ENCODE measurements around the gene TAS2R1. TPM values are rescaled to one million over a fixed set of nuclear protein-coding genes. Genes with fewer than 3 reads are reported as not detected.

TAS2R1 gene, protein sequence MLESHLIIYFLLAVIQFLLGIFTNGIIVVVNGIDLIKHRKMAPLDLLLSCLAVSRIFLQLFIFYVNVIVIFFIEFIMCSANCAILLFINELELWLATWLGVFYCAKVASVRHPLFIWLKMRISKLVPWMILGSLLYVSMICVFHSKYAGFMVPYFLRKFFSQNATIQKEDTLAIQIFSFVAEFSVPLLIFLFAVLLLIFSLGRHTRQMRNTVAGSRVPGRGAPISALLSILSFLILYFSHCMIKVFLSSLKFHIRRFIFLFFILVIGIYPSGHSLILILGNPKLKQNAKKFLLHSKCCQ
- total RNA-seq, result not detected

GRCh38 chr5:9630251-9630650, at the start of gene TAS2R1:
TSS of gene TAS2R1 (minus strand) at chr5:9630351. CDS start at chr5:9630032, 319 bp downstream.
- TF ChIP-seq, protein P1, sequence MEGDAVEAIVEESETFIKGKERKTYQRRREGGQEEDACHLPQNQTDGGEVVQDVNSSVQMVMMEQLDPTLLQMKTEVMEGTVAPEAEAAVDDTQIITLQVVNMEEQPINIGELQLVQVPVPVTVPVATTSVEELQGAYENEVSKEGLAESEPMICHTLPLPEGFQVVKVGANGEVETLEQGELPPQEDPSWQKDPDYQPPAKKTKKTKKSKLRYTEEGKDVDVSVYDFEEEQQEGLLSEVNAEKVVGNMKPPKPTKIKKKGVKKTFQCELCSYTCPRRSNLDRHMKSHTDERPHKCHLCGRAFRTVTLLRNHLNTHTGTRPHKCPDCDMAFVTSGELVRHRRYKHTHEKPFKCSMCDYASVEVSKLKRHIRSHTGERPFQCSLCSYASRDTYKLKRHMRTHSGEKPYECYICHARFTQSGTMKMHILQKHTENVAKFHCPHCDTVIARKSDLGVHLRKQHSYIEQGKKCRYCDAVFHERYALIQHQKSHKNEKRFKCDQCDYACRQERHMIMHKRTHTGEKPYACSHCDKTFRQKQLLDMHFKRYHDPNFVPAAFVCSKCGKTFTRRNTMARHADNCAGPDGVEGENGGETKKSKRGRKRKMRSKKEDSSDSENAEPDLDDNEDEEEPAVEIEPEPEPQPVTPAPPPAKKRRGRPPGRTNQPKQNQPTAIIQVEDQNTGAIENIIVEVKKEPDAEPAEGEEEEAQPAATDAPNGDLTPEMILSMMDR (IDR thresholded peaks at IDR 0.05), result no peak
- DNase-seq (ENCODE audit: low spot score) (no peak), ATAC-seq (ENCODE audit: low FRiP score) (no peak)

DNA sequence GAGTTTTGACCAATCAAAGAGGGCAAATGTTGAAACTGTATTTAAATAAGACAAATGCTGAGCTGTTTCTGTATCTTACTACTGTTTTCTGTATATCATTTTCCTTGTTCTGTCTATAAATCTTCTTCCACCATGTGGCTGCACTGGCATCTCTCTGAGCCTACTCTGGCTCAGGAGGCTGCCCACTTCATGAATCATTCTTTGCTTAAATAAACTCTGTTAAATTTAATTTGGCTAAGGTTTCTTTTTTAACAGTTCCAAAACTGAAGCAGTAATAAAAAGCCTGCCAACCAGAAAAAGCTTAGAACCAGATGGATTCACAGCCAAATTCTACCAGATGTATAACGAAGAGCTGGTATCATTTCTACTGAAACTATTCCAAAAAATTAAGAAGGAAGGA, 40.2 kb upstream of the TAS2R1 start:
- TF ChIP-seq, protein P1 (IDR thresholded peaks at IDR 0.05), result no peak
- no peak for ATAC-seq (ENCODE audit: low FRiP score)
- no peak for DNase-seq (ENCODE audit: low spot score)

DNA sequence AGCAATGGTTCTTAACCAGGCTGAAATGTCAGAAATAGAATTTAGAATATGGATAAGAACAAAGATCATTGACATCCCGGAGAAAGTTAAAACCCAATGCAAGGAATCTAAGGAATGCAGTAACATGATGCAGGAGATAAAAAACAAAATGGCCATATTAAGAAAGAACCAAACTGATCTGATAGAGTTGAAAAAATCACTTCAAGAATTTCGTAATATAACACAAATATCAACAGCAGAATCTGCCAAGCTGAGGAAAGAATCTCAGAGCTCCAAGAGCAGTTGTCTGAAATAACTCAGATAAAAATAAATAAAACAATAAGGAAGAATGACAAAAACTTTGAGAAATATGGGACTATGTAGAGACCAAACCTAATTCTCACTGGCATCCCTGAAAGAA, 37.8 kb upstream of the TAS2R1 start:
- ATAC-seq (ENCODE audit: low FRiP score), result no peak
- TF ChIP-seq, protein P1 (IDR thresholded peaks at IDR 0.05), result no peak
- no peak for DNase-seq (ENCODE audit: low spot score)

GRCh38 chr5:9663891-9664290, 33.7 kb upstream of the TAS2R1 start:
- ATAC-seq (ENCODE audit: low FRiP score) (no peak), DNase-seq (ENCODE audit: low spot score) (no peak)
- TF ChIP-seq, protein P1 (IDR thresholded peaks at IDR 0.05), result no peak

DNA sequence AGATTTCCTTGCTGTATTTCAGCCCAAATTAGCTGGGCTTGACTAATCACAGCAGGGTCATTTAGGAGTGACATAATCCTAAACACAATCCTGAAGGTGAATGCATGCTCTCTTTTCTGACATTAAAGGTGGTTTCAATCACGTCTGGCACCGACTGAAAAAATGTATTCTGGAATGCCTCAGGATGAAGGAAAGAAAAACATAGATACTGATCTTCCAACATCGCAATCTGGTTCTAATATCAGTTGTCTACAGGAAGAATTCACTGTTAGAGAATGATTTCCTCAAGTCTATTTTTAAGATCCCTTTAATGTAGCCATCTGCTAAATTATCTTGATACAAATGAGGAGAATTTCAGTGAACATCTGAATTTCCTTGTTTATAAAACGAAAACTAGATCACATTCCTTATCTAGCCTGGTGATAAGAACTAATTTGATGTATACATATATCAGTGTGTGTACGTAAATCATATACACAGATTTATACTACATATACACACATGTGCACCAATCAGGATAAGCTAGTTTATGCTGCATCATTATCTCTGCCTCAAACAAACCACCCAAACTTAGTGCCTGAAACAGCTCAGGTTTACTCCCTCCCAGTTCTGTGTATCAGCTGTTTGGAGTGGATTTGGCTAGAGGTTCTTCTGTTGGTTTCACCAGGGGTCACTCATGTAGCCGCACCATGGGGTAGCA, 31.3 kb upstream of the TAS2R1 start:
- TF ChIP-seq, protein P1 (IDR thresholded peaks at IDR 0.05), result no peak
- ATAC-seq (ENCODE audit: low FRiP score) (no peak), DNase-seq (ENCODE audit: low spot score) (no peak)

- no peak for ATAC-seq (ENCODE audit: low FRiP score)
- TF ChIP-seq, protein P1 (IDR thresholded peaks at IDR 0.05), result no peak
- DNase-seq (ENCODE audit: low spot score), result no peak
Measured at GRCh38 chr5:9658706-9659105, 28.6 kb upstream of the TAS2R1 start.

GRCh38 chr5:9657819-9658218, 27.7 kb upstream of the TAS2R1 start:
- no peak for ATAC-seq (ENCODE audit: low FRiP score)
- TF ChIP-seq, protein P1 (IDR thresholded peaks at IDR 0.05), result no peak
- no peak for DNase-seq (ENCODE audit: low spot score)
